Fibroblast of the conjunctiva (primary cell): ENCODE measurements around the gene TRABD2B.

Source experiments
- DNase-seq: peaks from one replicate; pipeline ENCODE4 v3.0.0-alpha.2; 2010; ENCODE audit warnings: low read depth

Gene TRABD2B

GRCh38 chr1:47849591-47850261 lies 147.5 kb downstream of the TRABD2B start:
- DNase-seq = no peak

DNA sequence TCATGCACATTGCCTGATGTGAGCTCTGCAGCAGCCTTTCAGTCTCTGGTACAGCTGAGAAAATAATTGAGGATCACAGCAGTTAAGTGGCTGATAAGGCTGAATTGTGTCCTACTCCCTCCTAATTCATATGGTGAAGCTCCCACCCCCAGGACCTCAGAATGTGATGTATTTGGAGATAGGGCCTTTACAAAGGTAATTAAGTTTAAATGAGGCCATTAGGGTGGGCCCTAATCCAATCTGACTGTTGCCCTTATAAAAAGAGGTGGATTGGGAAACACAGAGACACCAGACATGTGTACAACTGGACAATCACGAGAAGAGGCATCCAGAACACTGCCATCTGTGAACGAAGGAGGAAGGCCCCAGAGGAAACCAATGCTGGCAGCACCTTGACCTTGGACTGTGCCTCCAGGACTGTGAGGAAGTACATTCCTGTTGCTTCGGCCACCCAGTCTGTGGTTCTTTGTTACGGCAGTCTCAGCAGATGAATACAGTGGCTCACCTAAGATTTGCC lies 148.1 kb downstream of the TRABD2B start:
- DNase-seq = no peak

DNA sequence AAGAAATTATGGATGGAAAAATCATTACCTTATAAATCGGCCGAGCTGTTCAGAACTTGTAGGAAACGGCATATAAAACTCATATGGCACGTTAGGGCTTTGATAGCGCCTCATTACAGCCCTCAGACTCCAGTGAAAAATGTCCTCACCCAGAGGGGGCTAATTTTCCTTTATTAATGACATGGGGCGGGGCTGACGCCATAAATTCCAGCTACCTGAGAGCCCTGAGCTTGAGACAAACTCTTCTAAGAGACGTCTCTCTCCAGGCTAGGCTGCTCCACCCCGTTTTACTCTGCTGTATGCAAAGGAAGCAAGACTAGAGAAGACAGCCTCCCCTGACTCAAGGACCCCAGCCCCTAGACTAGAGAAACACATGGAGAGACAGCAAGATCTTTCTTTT lies 149.4 kb downstream of the TRABD2B start:
- DNase-seq = no peak

GRCh38 chr1:47844558-47844955 lies 152.6 kb downstream of the TRABD2B start:
- DNase-seq = no peak

DNA sequence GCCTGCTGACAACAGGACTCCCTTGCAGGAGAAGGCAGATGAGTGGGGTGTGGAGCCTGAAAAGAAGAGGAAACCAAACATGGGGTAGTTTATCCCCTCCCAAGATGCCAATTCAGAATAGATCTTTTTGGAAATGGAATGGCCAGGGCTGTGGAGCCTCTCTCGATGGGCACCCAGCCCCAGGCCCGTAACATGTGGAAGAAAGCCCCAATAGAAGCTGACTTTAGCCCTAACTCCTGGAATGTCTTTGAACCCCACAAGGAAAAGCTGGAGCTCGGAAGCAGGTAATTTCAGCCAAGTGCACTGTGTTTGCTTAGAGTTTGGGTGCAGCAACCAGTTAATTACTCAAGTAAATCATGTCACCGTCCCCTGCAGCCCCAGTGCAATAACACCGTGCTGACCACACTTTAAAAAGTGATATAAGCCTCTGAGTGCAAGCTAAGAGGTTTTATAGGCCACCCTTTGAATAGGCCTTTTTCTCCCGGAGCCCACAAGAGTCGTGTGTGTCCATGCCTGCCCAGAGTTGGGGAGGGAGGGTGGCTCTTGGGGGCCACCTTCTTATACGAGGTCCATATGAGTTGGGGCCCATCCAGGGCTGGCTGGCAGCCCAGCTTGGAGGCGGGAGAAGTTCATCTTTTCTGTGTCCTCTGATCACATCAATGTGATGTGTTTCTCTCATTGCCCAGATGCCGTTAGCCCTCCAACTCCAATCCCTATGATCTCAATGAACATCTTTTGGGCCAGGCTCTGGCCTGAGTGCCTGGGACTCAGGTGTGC lies 153.2 kb downstream of the TRABD2B start:
- DNase-seq = no peak

GRCh38 chr1:47843059-47843458 lies 154.1 kb downstream of the TRABD2B start:
- no peak for DNase-seq

DNA sequence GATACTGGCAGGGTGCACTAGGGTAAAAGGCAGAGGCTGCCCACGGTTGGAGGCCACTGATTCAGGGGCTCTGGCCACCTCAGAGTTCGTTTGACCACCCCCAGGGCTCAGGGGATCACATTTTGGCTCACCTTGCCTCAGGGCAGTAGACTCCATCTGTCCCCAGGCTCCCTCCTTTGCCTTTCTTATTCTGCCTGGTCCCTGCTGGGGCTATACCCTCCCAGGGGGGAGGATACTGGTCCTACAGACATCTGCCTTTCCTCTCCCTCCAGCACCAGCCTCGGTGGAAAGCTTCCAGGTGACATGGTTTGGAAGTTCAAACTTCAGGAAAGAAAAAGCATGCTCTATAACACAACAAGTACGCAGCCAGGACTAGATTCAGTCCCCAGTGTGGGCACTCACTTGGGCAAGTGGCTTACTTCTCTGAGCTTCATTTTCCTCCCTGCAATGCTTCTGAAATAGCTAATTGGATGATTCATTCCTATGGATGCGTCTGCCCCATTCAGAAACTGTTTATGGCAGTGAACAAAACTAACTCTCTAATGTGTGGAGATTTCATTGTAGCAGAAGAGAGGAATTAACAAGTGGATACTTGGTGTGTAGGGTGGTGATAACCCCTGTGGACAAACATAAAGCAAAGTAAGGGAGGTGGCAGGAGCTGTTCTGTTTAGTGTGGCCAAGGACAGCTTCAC lies 154.8 kb downstream of the TRABD2B start:
- DNase-seq = no peak

DNA sequence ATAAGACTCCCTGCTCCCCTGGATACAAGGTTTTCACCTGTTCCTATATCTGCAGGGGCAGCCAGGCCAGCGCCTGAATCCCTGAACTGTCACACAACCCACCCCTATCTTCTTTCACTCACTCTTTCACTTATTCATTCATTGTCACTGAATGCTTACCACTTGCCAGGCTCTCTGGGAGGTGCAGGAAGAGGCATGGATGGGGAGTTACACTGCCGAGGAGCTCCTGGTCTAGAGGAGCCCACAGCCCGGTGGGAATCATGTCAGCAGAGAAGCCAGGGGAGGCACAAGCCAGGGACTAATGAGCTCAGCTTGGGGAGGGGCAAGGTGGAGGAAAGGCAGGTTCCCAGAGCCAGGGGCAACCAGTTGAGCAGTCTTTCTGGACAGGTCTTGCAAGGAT lies 155.8 kb downstream of the TRABD2B start:
- no peak for DNase-seq

DNA sequence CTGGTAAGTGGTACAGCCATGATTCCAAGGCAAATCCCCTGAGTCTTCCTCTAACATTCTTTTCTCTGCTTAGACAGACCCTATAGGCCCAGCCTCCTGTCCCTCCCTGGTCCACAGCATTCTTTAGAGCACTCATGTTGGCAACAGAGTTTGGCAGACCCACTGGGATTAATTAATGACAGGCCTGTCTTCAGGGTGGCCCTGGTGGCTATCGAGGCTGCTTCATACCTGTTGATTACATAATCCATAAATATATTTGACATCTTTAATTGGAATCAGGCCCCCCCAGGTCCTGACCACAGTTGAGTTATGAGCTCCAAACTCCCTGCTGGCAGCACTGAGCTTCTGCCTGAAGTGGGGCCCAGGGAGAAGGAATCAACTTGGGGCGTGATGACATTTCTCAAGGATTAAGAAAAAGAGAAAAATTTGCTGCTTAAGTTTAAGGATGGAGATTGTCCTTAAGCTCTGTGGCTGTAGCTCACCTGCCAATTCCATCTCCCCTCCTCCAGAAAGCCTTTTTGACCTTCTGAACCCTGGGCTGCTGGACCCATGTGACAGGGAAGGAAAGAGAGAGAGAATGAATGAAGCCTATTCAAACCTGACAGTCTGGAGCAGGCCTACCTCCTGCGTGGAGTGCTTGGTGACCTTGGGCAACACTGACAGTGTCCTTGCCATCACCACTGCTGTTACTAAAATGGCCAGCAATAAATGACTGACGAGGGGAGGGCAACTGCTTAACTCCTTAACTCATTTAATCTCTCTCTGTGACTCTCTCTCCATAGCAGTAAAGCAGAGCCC lies 156.6 kb downstream of the TRABD2B start:
- DNase-seq = no peak

GRCh38 chr1:47839433-47839760 lies 157.8 kb downstream of the TRABD2B start:
- no peak for DNase-seq

DNA sequence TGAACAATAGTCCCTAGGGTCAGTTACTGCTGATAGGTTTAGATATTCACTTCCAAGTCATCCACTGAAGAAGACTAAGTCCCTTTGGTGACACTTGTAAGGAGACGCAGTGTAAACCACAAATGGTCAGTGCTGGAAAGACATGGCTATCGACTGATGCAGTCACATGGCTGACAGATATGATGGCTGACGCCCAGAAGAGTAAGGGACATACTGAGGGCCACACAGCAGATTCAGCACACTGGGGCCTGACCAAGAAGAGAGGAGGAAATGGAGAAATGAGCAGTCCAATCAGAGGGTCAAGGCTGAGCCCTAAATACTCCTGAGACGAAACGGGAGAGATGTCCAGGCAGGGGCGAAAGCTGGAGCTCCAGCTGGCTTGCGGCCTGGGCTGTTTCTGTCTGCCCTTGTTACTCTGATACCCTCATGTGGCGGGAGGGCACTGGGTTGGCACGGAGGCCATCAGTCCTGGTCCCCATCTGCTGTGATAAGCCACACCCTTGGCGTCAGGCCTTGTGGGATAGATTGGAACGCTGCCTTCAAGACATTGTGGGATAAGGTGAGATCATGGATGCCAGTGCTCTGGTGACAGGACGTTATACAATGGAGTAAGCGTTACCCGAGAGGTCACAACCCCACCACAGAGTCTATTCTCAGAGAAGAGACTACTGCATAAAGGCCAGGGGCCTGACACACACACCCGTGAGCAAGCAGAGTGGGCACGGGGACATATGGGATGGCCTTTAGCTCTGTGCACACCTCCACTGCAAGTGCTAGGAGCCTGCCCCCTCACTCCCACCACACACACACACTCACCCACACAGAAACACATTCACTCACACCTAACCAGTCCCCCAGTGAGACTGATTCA lies 158.4 kb downstream of the TRABD2B start:
- no peak for DNase-seq

- DNase-seq = no peak
Observed at GRCh38 chr1:47837866-47838561, 159.2 kb downstream of the TRABD2B start.

DNA sequence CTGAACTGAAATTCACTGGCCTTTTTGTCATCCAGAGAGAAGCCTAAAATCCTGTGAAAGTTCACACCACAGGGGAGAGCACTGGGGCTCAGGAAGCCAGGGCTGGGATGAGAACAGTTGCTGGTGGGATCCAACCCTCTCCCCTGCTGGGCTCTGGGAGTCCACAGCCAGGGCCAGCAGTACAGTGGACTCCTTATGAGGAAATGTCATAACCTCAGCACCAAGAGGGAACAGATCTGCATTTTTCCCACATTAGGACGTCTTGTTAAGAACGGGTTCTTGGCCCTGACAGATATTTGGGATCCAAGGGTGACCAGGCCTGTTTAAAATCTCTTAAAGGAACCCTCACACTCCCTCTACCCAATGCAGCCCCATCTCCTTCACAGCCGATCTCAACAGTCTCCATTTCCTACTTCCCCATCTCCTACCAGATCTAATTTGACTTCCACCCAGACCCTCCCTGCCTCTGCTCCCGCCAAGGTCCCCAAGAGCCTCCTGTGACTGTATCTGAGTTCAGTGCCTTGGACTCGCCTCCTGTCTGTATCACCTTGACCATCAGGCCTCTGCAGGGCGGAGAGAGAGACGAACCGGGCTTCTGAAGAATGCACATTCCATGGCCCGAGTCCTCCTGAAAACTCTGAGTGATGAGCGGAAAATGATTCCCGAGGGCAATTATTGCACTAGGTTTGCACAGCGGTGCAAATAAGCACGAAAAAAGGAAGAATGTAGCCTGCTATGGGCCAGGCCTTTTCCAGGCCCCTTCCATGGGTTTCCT lies 159.9 kb downstream of the TRABD2B start:
- no peak for DNase-seq

DNA sequence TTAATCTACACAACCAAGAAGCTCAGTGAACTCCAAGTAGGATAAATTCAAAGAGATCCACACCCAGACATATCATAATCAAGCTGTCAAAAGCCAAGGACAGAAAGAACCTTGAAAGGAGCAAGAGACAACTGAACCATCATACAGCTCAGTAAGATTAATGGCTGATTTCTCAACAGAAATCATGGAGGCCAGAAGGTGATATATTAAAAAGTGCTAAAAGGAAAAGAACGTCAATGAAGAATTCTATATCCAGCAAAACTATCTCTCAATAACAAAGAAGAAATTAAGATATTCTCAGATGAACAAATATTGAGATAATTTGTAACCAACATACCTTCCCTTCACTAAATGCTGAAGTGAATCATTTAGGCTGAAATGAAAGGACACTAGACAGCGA lies 161.8 kb downstream of the TRABD2B start:
- DNase-seq = no peak

- no peak for DNase-seq
Observed at GRCh38 chr1:47834326-47834725, 162.9 kb downstream of the TRABD2B start.

- DNase-seq = no peak
Observed at GRCh38 chr1:47830641-47831333, 166.4 kb downstream of the TRABD2B start.

DNA sequence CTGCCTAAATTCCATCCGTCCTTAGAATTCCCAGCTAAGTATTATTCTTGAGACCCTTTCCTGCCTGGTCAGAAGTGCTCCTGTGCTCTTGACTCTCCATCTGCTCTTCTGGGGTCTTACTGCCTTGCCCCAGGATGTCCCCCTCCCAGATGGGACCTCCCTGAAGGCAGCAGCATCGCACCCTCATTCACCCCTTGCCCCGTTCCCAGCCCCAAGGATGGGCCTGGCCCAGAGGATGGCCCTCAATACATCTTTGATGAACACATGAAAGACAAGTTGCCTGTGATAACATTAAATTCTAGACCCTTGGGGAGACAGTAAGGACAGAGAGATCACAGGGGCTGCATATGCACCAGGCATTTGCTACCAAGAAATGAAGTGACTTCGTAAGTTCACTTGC lies 167.2 kb downstream of the TRABD2B start:
- DNase-seq = no peak

DNA sequence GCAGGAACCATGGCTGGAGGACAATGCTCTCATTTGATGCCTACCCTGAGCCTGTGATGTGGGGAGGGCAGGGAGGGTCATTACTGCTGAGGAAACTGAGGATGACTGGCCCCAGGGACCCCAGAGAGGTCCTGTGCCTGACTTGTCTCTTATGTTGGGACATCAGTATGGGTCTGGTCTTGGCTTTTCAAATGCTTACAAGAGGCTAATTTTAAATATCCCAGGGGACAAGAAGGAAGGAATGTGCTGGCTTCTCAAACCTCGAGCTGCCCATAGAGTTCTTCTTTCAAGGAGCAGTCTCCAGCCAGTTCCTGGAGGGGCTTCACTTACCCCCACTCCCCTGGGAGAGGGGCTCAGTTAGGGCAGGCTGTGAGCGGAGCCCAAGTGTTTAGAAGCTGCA lies 168.2 kb downstream of the TRABD2B start:
- no peak for DNase-seq

DNA sequence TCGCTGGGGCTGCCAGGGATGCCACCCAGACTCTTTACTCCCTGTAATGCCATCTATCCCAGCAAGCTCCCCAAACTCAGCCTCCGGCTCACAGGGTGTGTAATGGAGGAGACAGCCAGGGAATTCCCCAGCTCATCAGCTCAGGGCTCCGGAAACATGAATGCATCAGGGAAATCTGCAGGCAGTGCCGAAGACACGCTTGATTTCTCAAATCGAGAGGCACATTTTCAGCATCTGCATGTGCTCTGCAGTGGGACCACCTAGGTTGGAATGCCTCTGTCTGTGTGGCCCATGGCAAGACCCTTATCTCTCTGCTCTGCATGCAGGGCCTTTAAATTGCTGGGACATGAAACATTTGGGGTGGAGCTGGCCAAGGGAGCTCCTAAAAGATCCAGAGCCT lies 170.1 kb downstream of the TRABD2B start:
- no peak for DNase-seq
